GM12865 (cell line): ENCODE measurements around the gene CST9L.
A peak's percentile ranks its signal among the peaks of the same experiment; 100 is the strongest.

ENCODE experiments used
- DNase-seq: peaks from one replicate; pipeline ENCODE4 v3.0.0; 2010; ENCODE audit warnings: low read depth
- H3K4me3 ChIP-seq: 2 replicates; pipeline ENCODE4 v1.5.1; 2011; ENCODE audit warnings: mild to moderate bottlenecking, low read depth, low read length, control low read depth
- TF ChIP-seq, protein P1 (sequence below): IDR thresholded peaks from 2 replicates; pipeline ENCODE4 v1.5.1; 2011; ENCODE audit warnings: low read length, control low read depth, low read depth, inconsistent platforms; ENCODE audit not compliant: insufficient read depth; ENCODE audit errors: missing control alignments

Gene CST9L

GRCh38 chr20:23607497-23608245 is 39.4 kb upstream of the CST9L start:
- DNase-seq: no peak
- TF ChIP-seq, protein P1, sequence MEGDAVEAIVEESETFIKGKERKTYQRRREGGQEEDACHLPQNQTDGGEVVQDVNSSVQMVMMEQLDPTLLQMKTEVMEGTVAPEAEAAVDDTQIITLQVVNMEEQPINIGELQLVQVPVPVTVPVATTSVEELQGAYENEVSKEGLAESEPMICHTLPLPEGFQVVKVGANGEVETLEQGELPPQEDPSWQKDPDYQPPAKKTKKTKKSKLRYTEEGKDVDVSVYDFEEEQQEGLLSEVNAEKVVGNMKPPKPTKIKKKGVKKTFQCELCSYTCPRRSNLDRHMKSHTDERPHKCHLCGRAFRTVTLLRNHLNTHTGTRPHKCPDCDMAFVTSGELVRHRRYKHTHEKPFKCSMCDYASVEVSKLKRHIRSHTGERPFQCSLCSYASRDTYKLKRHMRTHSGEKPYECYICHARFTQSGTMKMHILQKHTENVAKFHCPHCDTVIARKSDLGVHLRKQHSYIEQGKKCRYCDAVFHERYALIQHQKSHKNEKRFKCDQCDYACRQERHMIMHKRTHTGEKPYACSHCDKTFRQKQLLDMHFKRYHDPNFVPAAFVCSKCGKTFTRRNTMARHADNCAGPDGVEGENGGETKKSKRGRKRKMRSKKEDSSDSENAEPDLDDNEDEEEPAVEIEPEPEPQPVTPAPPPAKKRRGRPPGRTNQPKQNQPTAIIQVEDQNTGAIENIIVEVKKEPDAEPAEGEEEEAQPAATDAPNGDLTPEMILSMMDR: no peak
- no peak overlapping the region for H3K4me3 ChIP-seq

DNA sequence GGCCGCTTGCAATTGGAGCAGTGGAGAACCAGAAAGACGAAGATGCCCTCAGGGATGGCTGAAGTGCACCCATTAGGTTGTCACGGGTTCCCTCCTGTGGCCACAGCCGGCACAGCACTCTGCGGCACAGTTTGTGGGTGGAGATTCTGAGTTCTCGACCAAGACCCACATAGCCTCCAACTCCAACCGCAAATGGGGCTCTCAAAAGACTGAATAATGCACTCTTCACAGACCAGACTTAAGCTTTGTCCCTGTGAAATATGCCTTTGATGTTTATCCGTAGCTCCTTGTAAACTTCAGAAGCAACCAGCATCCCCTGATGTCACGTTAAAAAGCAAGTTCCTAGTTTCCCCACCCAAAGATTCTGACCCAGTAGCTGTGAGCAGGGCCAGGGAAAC is 38.4 kb upstream of the CST9L start:
- TF ChIP-seq, protein P1: peak; percentile 92
- H3K4me3 ChIP-seq: no peak overlapping the region
- peak; percentile 76 for DNase-seq

- H3K4me3 ChIP-seq: no peak within 1 kb of the TSS
- TF ChIP-seq, protein P1: no peak
- DNase-seq: no peak
Observed at GRCh38 chr20:23605867-23606651, 37.8 kb upstream of the CST9L start, which contains the start of gene CST9. CST9 (minus strand) TSS chr20:23605917; CDS start chr20:23605864, 53 bp downstream.

- no peak for DNase-seq
- TF ChIP-seq, protein P1: no peak
Observed at GRCh38 chr20:23604306-23604705, 36.0 kb upstream of the CST9L start.

GRCh38 chr20:23603321-23603720 is 35.0 kb upstream of the CST9L start:
- TF ChIP-seq, protein P1: no peak

More at GRCh38 chr20:23604306-23604705, 36.0 kb upstream of the CST9L start:
- no peak overlapping the region for H3K4me3 ChIP-seq

GRCh38 chr20:23602699-23603098 is 34.4 kb upstream of the CST9L start:
- TF ChIP-seq, protein P1: no peak
- no peak overlapping the region for H3K4me3 ChIP-seq
- DNase-seq: no peak

More at GRCh38 chr20:23603321-23603720, 35.0 kb upstream of the CST9L start:
- H3K4me3 ChIP-seq: no peak overlapping the region
- DNase-seq: no peak
